Trophoblast cell (in vitro differentiated cells and primary cell): ENCODE measurements around the gene BRK1.

ENCODE experiments used
- DNase-seq, 2 donors: peaks; one replicate each; pipeline ENCODE4 v3.0.0-alpha.2; 2016
- H2AFZ ChIP-seq: 2 replicates; pipeline ENCODE4 v1.6.1; 2013; ENCODE audit warnings: low read length, moderate library complexity, mild to moderate bottlenecking; ENCODE audit not compliant: insufficient read depth, poor library complexity
- H2AK5ac ChIP-seq: 2 replicates; pipeline ENCODE4 v1.6.1; 2013; ENCODE audit warnings: mild to moderate bottlenecking, low read length
- H2BK120ac ChIP-seq: 2 replicates; pipeline ENCODE4 v1.6.1; 2013; ENCODE audit warnings: low read length, mild to moderate bottlenecking, moderate library complexity; ENCODE audit not compliant: insufficient read depth, poor library complexity
- H2BK12ac ChIP-seq: 2 replicates; pipeline ENCODE4 v1.6.1; 2013; ENCODE audit warnings: mild to moderate bottlenecking, low read length, moderate library complexity
- H2BK5ac ChIP-seq: 2 replicates; pipeline ENCODE4 v1.6.1; 2013; ENCODE audit warnings: low read length, low read depth, moderate library complexity, mild to moderate bottlenecking; ENCODE audit not compliant: poor library complexity
- H3K14ac ChIP-seq: 2 replicates; pipeline ENCODE4 v1.6.1; 2013; ENCODE audit warnings: mild to moderate bottlenecking, low read length
- H3K18ac ChIP-seq: 2 replicates; pipeline ENCODE4 v1.6.1; 2013; ENCODE audit warnings: mild to moderate bottlenecking, low read length
- H3K23ac ChIP-seq: 2 replicates; pipeline ENCODE4 v1.6.1; 2013; ENCODE audit warnings: low read length
- H3K27ac ChIP-seq: 2 replicates; pipeline ENCODE4 v1.5.1; 2013; ENCODE audit warnings: low read depth, mild to moderate bottlenecking, inconsistent platforms, low read length, moderate library complexity
- H3K27me3 ChIP-seq: 2 replicates; pipeline ENCODE4 v1.6.1; 2013; ENCODE audit warnings: inconsistent platforms, mild to moderate bottlenecking, low read length, moderate library complexity; ENCODE audit not compliant: insufficient read depth
- H3K36me3 ChIP-seq, 2 experiments: 1 replicate in 1 of 2; 2 replicates in 1 of 2; pipeline ENCODE4 v1.6.1; 2013; ENCODE audit warnings: low read length in 2 of 2, mild to moderate bottlenecking in 2 of 2, moderate library complexity in 1 of 2; ENCODE audit not compliant: insufficient read depth in 2 of 2, control insufficient read depth in 1 of 2
- H3K4ac ChIP-seq: 2 replicates; pipeline ENCODE4 v1.6.1; 2013; ENCODE audit warnings: low read depth, mild to moderate bottlenecking, low read length, moderate library complexity
- H3K4me1 ChIP-seq, 2 experiments: 1 replicate in 1 of 2; 2 replicates in 1 of 2; pipeline ENCODE4 v1.6.1; 2013; ENCODE audit warnings: low read length in 2 of 2, mild to moderate bottlenecking in 2 of 2, moderate library complexity in 1 of 2; ENCODE audit not compliant: insufficient read depth in 2 of 2, control insufficient read depth in 1 of 2
- H3K4me2 ChIP-seq: 2 replicates; pipeline ENCODE4 v1.6.1; 2013; ENCODE audit warnings: inconsistent platforms, mild to moderate bottlenecking, low read length, moderate library complexity
- H3K4me3 ChIP-seq: 2 replicates; pipeline ENCODE4 v1.5.1; 2013; ENCODE audit warnings: mild to moderate bottlenecking, low read depth, low read length, inconsistent platforms
- H3K79me1 ChIP-seq: one replicate; pipeline ENCODE4 v1.6.1; 2013; ENCODE audit warnings: low read length
- H3K79me2 ChIP-seq: 2 replicates; pipeline ENCODE4 v1.6.1; 2013; ENCODE audit warnings: low read length, mild to moderate bottlenecking; ENCODE audit not compliant: control insufficient read depth, insufficient read depth, poor library complexity
- H3K9ac ChIP-seq: 2 replicates; pipeline ENCODE4 v1.6.1; 2013; ENCODE audit warnings: mild to moderate bottlenecking, low read length
- H3K9me3 ChIP-seq: 2 replicates; pipeline ENCODE4 v1.6.1; 2013; ENCODE audit warnings: low read depth, mild to moderate bottlenecking, control low read depth, inconsistent platforms, low read length; ENCODE audit not compliant: insufficient read depth
- H4K12ac ChIP-seq: 2 replicates; pipeline ENCODE4 v1.6.1; 2013; ENCODE audit warnings: low read depth, mild to moderate bottlenecking, low read length, moderate library complexity
- H4K8ac ChIP-seq: 2 replicates; pipeline ENCODE4 v1.6.1; 2013; ENCODE audit warnings: low read depth, mild to moderate bottlenecking, low read length, moderate library complexity
- H4K91ac ChIP-seq: one replicate; pipeline ENCODE4 v1.6.1; 2013; ENCODE audit warnings: low read depth, mild to moderate bottlenecking, low read length, moderate library complexity
- WGBS: extraction: QIAGEN DNeasy Blood & Tissue Kit; methylation state at CpG from one replicate; pipeline ENCODE4 v1.1.7; 2013; ENCODE audit warnings: missing lambda C conversion rate; ENCODE audit not compliant: insufficient read length, insufficient coverage; ENCODE audit errors: extremely low coverage; 5-methylcytosine and 5-hydroxymethylcytosine counted together

BRK1 gene

GRCh38 chr3:10137178-10137577, 21.7 kb downstream of the BRK1 start:
- H2AFZ ChIP-seq = no peak overlapping the region
- H3K18ac ChIP-seq = no peak overlapping the region
- H3K27ac ChIP-seq = no peak overlapping the region
- H3K4me1 ChIP-seq = no peaks in the 10 kb centered on the region
- H3K79me1 ChIP-seq = peaks cover 7% of the 10 kb centered on the region
- peak; percentile 70 to 93 for DNase-seq
- no peak overlapping the region for H2AK5ac ChIP-seq
- H4K8ac ChIP-seq = no peak overlapping the region
- no peak overlapping the region for H3K4ac ChIP-seq
- peaks cover 8% of the 10 kb centered on the region for H3K9me3 ChIP-seq
- no peak overlapping the region for H2BK12ac ChIP-seq
- H3K36me3 ChIP-seq = no peaks in the 10 kb centered on the region
- no peak overlapping the region for H3K9ac ChIP-seq
- no peak overlapping the region for H2BK120ac ChIP-seq
- H2BK5ac ChIP-seq = no peak overlapping the region
- H3K4me3 ChIP-seq = no peak overlapping the region
- H3K14ac ChIP-seq = no peak overlapping the region
- H3K79me2 ChIP-seq = peaks cover 5% of the 10 kb centered on the region
- no peak overlapping the region for H3K4me2 ChIP-seq
- no peak overlapping the region for H4K12ac ChIP-seq
- no peaks in the 10 kb centered on the region for H3K27me3 ChIP-seq
- H3K23ac ChIP-seq = no peak overlapping the region
- no peak overlapping the region for H4K91ac ChIP-seq
- WGBS = no CpG with 5 or more reads among the region's 4 CpGs

GRCh38 chr3:10140996-10141546, 25.6 kb downstream of the BRK1 start:
- no CpG with 5 or more reads among the region's 23 CpGs for WGBS
- H2BK5ac ChIP-seq = no peak overlapping the region
- no peak overlapping the region for H3K23ac ChIP-seq

GRCh38 chr3:10142707-10143560, 27.5 kb downstream of the BRK1 start:
- Histone ChIP-seq H3K4me3 (peak overlapping the region; percentile 53), H4K8ac (no peak overlapping the region), H4K91ac (no peak overlapping the region), H3K4me1 (peaks cover 6 to 11% of the 10 kb centered on the region in 2 experiments), H3K18ac (no peak overlapping the region), H3K27me3 (no peaks in the 10 kb centered on the region), H3K27ac (no peak overlapping the region), H2BK120ac (no peak overlapping the region), H3K36me3 (peaks cover 2 to 3% of the 10 kb centered on the region in 2 experiments), H3K14ac (no peak overlapping the region), H2AFZ (no peak overlapping the region), H3K4ac (peak overlapping the region; percentile 16), H3K9me3 (no peaks in the 10 kb centered on the region), H3K79me1 (peaks cover 9% of the 10 kb centered on the region), H3K9ac (peak overlapping the region; percentile 6), H2AK5ac (no peak overlapping the region), H3K23ac (no peak overlapping the region), H3K4me2 (peak overlapping the region; percentile 62), H2BK12ac (no peak overlapping the region), H2BK5ac (no peak overlapping the region), H3K79me2 (peaks cover 19% of the 10 kb centered on the region), H4K12ac (peak overlapping the region; percentile 2)
- peak; percentile 53 to 65 for DNase-seq
- WGBS = no CpG with 5 or more reads among the region's 29 CpGs

More at GRCh38 chr3:10140996-10141546, 25.6 kb downstream of the BRK1 start:
- H4K12ac ChIP-seq = peak overlapping the region; percentile 79
- no peak overlapping the region for H2BK12ac ChIP-seq
- peak overlapping the region; percentile 55 for H4K91ac ChIP-seq
- H3K18ac ChIP-seq = no peak overlapping the region
- peaks cover 19% of the 10 kb centered on the region for H3K79me2 ChIP-seq
- H3K4me3 ChIP-seq = no peak overlapping the region
- peaks cover 9% of the 10 kb centered on the region for H3K79me1 ChIP-seq
- H3K27me3 ChIP-seq = no peaks in the 10 kb centered on the region
- H3K9ac ChIP-seq = no peak overlapping the region
- H3K4me1 ChIP-seq = peaks cover 6 to 11% of the 10 kb centered on the region in 2 experiments
- H2AK5ac ChIP-seq = no peak overlapping the region
- H4K8ac ChIP-seq = peak overlapping the region; percentile 83
- peak overlapping the region; percentile 72 for H2AFZ ChIP-seq
- H3K14ac ChIP-seq = peak overlapping the region; percentile 2
- DNase-seq = no peak
- no peak overlapping the region for H3K27ac ChIP-seq
- no peak overlapping the region for H3K4ac ChIP-seq
- peaks cover 4% of the 10 kb centered on the region for H3K9me3 ChIP-seq
- no peak overlapping the region for H2BK120ac ChIP-seq
- no peaks in the 10 kb centered on the region for H3K36me3 ChIP-seq
- H3K4me2 ChIP-seq = peak overlapping the region; percentile 58

- Histone ChIP-seq H3K36me3 (peaks cover 17 to 20% of the 10 kb centered on the region in 2 experiments), H3K79me2 (peaks cover 19% of the 10 kb centered on the region), H3K27ac (no peak overlapping the region), H3K14ac (no peak overlapping the region), H2AFZ (no peak overlapping the region), H3K9me3 (no peaks in the 10 kb centered on the region), H3K4me2 (no peak overlapping the region), H4K12ac (no peak overlapping the region), H2BK5ac (no peak overlapping the region), H3K4ac (no peak overlapping the region), H2BK12ac (no peak overlapping the region), H3K23ac (no peak overlapping the region), H4K8ac (no peak overlapping the region), H2AK5ac (no peak overlapping the region), H3K27me3 (no peaks in the 10 kb centered on the region), H4K91ac (no peak overlapping the region), H3K4me3 (no peak overlapping the region), H2BK120ac (no peak overlapping the region), H3K9ac (no peak overlapping the region), H3K18ac (no peak overlapping the region), H3K79me1 (peaks cover 9% of the 10 kb centered on the region), H3K4me1 (peaks cover 6 to 11% of the 10 kb centered on the region in 2 experiments)
- WGBS = no CpG with 5 or more reads among the region's 4 CpGs
- DNase-seq = no peak
Observed at GRCh38 chr3:10145685-10146084, 30.2 kb downstream of the BRK1 start.
